Tibial nerve (tissue), 4 donors: ENCODE results near the gene PPP4R1. TPM values are rescaled to one million over a fixed set of nuclear protein-coding genes. Genes with fewer than 3 reads are reported as not detected.
"Not testable (repeated sequence)": the region's sequence is repeated elsewhere in the genome, so short reads cannot be mapped to it uniquely, and the experiment has no call there.

Source experiments
- DNase-seq, 2 donors: peaks; one replicate each; pipeline ENCODE4 v3.0.0-alpha.2; 2019; ENCODE audit warnings: low spot score in 2 of 2
- H3K27ac ChIP-seq, 4 donors: fragments of 200-600 bp; sonication (generic) in 3 of 4; one replicate each; pipeline ENCODE4 v1.5.1; 2017 to 2019; ENCODE audit warnings: mild to moderate bottlenecking in 1 of 4
- H3K27me3 ChIP-seq, 2 donors: fragments of 200-600 bp; sonication (generic) in 1 of 2; one replicate each; pipeline versions ENCODE4 v1.5.1 to v1.6.0; 2017 to 2019
- H3K36me3 ChIP-seq, 3 donors: fragments of 200-600 bp; sonication (generic); one replicate each; pipeline ENCODE4 v1.5.1; 2018 to 2019
- H3K4me1 ChIP-seq, 4 donors: fragments of 200-600 bp; sonication (generic) in 3 of 4; one replicate each; pipeline ENCODE4 v1.5.1; 2017 to 2019
- H3K4me3 ChIP-seq, 4 donors: fragments of 200-600 bp; sonication (generic) in 3 of 4; one replicate each; pipeline ENCODE4 v1.5.1; 2017 to 2019; ENCODE audit warnings: mild to moderate bottlenecking in 1 of 4, moderate library complexity in 1 of 4
- H3K9me3 ChIP-seq, 4 donors: fragments of 200-600 bp; sonication (generic) in 3 of 4; one replicate each; pipeline ENCODE4 v1.5.1; 2017 to 2019
- EP300 ChIP-seq, 2 donors: sonication (generic); formaldehyde crosslinking; IDR thresholded peaks; one replicate each; pipeline ENCODE4 v1.6.1; 2017; ENCODE audit warnings: antibody characterized with exemption in 2 of 2, mild to moderate bottlenecking in 1 of 2
- POLR2A ChIP-seq, 2 donors: fragments of 450-650 bp; IDR thresholded peaks; one replicate each; pipeline ENCODE4 v1.6.1; 2017; ENCODE audit warnings: antibody characterized with exemption in 2 of 2, mild to moderate bottlenecking in 2 of 2, moderate library complexity in 2 of 2
- WGBS, 2 donors: methylation state at CpG; one replicate each; pipeline ENCODE4 v1.1.5; 2018; 5-methylcytosine and 5-hydroxymethylcytosine counted together
- total RNA-seq, 4 donors: library from RNA; depleted of rRNA; stranded (reverse); fragments of >200 nt; gene quantifications; one replicate each; pipeline ENCODE4 v1.1.0, GENCODE V29; 2016
- TF ChIP-seq, protein P1 (sequence below), 5 experiments: fragments of 200-600 bp in 3 of 5; fragments of 450-650 bp in 2 of 5; sonication (generic) in 3 of 5; IDR thresholded peaks; one replicate each; pipeline ENCODE4 v1.5.1; 2016 to 2019; ENCODE audit warnings: antibody characterized with exemption in 5 of 5, mild to moderate bottlenecking in 3 of 5, moderate library complexity in 2 of 5

The PPP4R1 gene
- total RNA-seq, 4 donors from 2014 or later, result 97.7 to 124 (median 102) TPM

DNA sequence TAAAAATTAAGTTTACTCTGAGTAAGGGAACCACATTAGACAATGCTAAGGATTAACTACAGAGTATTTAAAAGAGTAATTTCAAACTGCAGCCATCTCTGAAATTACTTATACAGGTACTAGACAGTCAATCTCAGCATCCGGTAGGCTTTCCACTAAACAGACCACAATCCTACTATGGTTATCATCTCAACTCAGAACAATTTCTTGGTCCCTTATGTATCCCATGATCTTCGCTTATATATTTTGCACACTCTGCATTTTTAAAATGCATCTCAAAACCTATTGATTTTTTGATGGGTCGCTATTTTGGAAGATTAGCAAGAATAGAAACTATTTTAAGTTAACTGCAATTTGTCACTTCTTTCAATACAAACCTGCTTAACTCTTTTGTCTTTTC is 1.4 kb downstream of the PPP4R1 start:
- 25 to 29% methylated on average over 3 of the region's 3 CpGs for WGBS, 2 donors
- Histone ChIP-seq H3K4me3 (peak overlapping the region; percentile 68 to 94 (median 84)), H3K9me3 (no peaks in the 10 kb centered on the region), H3K36me3 (peaks cover 0 to 8% (median 0%) of the 10 kb centered on the region in 3 donors), H3K27me3 (no peaks in the 10 kb centered on the region), H3K4me1 (peaks cover 0 to 58% (median 15%) of the 10 kb centered on the region in 4 donors), H3K27ac (peak overlapping the region in 3 of 4 donors; percentile 93 to 97 (median 95))
- no peak for DNase-seq
- TF ChIP-seq POLR2A (IDR thresholded peaks at IDR 0.05), result no peak
- no peak for TF ChIP-seq EP300 (IDR thresholded peaks at IDR 0.05)
- TF ChIP-seq, protein P1, sequence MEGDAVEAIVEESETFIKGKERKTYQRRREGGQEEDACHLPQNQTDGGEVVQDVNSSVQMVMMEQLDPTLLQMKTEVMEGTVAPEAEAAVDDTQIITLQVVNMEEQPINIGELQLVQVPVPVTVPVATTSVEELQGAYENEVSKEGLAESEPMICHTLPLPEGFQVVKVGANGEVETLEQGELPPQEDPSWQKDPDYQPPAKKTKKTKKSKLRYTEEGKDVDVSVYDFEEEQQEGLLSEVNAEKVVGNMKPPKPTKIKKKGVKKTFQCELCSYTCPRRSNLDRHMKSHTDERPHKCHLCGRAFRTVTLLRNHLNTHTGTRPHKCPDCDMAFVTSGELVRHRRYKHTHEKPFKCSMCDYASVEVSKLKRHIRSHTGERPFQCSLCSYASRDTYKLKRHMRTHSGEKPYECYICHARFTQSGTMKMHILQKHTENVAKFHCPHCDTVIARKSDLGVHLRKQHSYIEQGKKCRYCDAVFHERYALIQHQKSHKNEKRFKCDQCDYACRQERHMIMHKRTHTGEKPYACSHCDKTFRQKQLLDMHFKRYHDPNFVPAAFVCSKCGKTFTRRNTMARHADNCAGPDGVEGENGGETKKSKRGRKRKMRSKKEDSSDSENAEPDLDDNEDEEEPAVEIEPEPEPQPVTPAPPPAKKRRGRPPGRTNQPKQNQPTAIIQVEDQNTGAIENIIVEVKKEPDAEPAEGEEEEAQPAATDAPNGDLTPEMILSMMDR (IDR thresholded peaks at IDR 0.05), result no peak

DNA sequence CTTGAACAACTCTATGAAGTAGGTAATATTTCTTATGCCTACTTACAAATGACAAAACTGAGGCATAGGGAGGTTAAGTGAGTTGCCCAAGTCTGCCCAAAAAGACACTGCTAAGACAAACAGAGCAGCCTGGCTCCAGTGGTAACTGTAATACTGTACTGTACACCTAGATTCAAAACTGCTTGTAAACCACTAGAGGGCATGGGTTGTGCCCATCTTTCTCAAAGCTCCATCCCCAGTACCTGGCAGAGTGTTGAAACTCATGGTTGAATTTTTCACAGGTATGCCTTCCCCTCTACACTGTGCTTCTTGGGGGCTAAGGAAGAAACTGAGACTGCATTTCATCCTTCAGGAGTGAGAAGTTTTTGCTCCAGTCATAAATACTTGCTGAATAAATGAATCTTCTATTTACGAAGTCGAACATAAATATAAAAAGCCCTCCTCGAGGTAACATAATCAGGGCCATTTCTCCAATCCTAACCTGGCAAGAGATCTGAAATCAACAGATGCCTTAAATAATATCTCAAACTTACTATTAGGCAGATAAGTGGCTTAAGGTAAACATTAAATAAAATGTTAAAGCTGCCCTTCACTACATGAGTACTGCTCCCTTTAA is 2.0 kb downstream of the PPP4R1 start:
- no peaks in the 10 kb centered on the region for H3K27me3 ChIP-seq
- peaks cover 0 to 8% (median 0%) of the 10 kb centered on the region in 3 donors for H3K36me3 ChIP-seq
- H3K9me3 ChIP-seq, result no peaks in the 10 kb centered on the region
- no peak for DNase-seq
- peaks cover 0 to 60% (median 15%) of the 10 kb centered on the region in 4 donors for H3K4me1 ChIP-seq
- 56 to 57% methylated on average over 3 of the region's 3 CpGs for WGBS, 2 donors
- peak overlapping the region in 2 of 4 donors; percentile 93 to 95 for H3K27ac ChIP-seq
- H3K4me3 ChIP-seq, result peak overlapping the region in 1 of 4 donors; percentile 68
- TF ChIP-seq, protein P1 (IDR thresholded peaks at IDR 0.05), result peak; percentile 40 to 50 (median 48)
- TF ChIP-seq POLR2A (IDR thresholded peaks at IDR 0.05), result no peak

DNA sequence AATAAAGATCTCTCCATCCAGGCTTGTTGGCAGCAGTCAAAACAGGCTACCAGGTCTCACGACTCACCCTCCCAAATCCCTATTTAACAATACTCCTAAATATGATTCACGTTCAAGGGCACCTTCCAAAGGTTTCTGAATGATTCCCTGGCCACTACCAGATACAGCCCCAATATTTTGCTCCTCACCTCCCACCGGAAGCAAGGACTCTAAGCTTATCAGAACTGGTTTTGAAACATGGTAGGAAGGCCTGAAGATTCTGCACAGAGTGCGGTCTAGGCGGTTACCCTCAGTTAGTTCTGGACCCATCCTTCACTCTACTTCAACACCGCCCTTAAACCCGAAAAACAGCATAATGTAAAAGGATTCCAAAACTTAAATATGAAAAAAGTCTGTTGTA is 5.2 kb downstream of the PPP4R1 start:
- DNase-seq, result no peak
- 83 to 89% methylated on average over 7 of the region's 7 CpGs for WGBS, 2 donors
- peaks cover 3 to 54% (median 13%) of the 10 kb centered on the region in 4 donors for H3K4me1 ChIP-seq
- peaks cover 0 to 8% (median 0%) of the 10 kb centered on the region in 3 donors for H3K36me3 ChIP-seq
- no peak overlapping the region for H3K27ac ChIP-seq
- no peaks in the 10 kb centered on the region for H3K9me3 ChIP-seq
- TF ChIP-seq POLR2A (IDR thresholded peaks at IDR 0.05), result no peak
- H3K27me3 ChIP-seq, result no peaks in the 10 kb centered on the region
- no peak overlapping the region for H3K4me3 ChIP-seq

DNA sequence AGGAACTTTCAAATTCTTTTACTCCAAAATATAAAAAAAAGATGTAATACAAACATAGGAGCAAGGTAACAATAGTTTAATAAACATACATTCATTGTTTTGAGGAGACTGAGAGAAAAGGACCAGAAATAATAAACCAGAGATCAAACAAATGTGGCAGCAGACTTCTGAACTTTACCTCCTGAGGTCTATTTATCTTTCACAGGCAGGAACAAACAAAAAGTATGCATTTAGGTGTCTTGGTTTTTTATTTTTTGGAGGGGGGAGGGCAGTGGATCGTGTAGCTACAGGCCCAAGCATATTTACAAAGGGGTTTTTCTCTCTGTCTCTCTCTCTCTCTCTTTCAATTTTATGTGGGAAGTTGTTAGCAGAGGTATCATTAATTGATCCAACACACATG is 5.6 kb downstream of the PPP4R1 start:
- TF ChIP-seq POLR2A (IDR thresholded peaks at IDR 0.05), result no peak
- no peak for TF ChIP-seq EP300 (IDR thresholded peaks at IDR 0.05)
- TF ChIP-seq, protein P1 (IDR thresholded peaks at IDR 0.05), result no peak
- 15 to 23% methylated on average over 1 of the region's 1 CpG for WGBS, 2 donors
- H3K4me1 ChIP-seq, result peaks cover 3 to 54% (median 13%) of the 10 kb centered on the region in 4 donors
- no peak overlapping the region for H3K27ac ChIP-seq
- H3K9me3 ChIP-seq, result no peaks in the 10 kb centered on the region
- no peak for DNase-seq
- H3K27me3 ChIP-seq, result no peaks in the 10 kb centered on the region
- no peak overlapping the region for H3K4me3 ChIP-seq
- peaks cover 0 to 8% (median 0%) of the 10 kb centered on the region in 3 donors for H3K36me3 ChIP-seq

DNA sequence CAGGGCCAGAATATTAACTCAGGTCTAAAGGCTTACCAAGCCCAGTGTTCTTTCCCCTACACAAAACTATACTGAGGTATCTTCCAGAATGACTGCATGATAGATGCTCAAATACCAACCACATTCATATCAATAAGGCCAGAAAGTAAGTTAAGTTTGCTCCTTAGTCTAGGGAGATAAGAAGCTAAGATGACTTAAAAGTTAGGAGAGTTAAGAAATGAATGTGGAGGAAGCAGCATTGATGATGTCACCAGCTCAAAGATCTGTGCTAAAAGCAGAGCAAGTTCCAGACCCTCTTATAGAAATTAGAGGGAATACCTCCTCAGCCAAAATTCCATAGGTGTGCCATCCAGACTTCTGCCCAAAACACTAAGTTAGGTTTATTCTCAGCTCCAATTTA is 6.1 kb downstream of the PPP4R1 start:
- H3K4me1 ChIP-seq, result peaks cover 3 to 54% (median 13%) of the 10 kb centered on the region in 4 donors
- H3K9me3 ChIP-seq, result no peaks in the 10 kb centered on the region
- TF ChIP-seq, protein P1 (IDR thresholded peaks at IDR 0.05), result no peak
- TF ChIP-seq EP300 (IDR thresholded peaks at IDR 0.05), result no peak
- TF ChIP-seq POLR2A (IDR thresholded peaks at IDR 0.05), result no peak
- H3K36me3 ChIP-seq, result peaks cover 0 to 8% (median 0%) of the 10 kb centered on the region in 3 donors
- DNase-seq, result no peak
- no peak overlapping the region for H3K27ac ChIP-seq
- no peaks in the 10 kb centered on the region for H3K27me3 ChIP-seq
- H3K4me3 ChIP-seq, result no peak overlapping the region

DNA sequence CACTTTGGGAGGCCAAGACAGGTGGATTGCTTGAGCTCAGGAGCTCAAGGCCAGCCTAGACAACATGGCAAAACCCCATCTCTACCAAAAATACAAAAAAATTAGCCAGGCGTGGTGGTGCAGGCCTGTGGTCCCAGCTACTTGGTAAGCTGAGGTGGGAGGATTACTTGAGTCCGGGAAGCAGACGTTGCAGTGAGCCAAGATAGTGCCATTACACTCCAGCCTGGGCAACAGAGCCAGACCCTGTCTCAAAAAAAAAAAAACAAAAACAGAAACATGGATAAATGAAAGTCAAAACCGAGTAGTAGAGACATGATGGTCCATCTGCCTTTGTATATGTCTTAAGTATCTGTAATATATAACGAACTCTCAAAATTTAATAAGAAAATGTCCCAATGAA is 7.2 kb downstream of the PPP4R1 start:
- WGBS, 2 donors, result 93 to 94% methylated on average over 5 of the region's 5 CpGs
- H3K9me3 ChIP-seq, H3K27me3 ChIP-seq, H3K27ac ChIP-seq, H3K4me3 ChIP-seq, H3K36me3 ChIP-seq, DNase-seq: not testable (repeated sequence)
- H3K4me1 ChIP-seq, result peaks cover 3 to 42% (median 7%) of the 10 kb centered on the region in 4 donors
